Fibroblast of mammary gland (primary cell): Measurements from ENCODE around the gene EFNB3.

Experiments
- DNase-seq: peaks from one replicate; pipeline ENCODE4 v3.0.0-alpha.2; 2010; ENCODE audit warnings: low read depth
- H3K4me3 ChIP-seq: 2 replicates; pipeline ENCODE4 v1.5.1; 2011; ENCODE audit warnings: low read depth, mild to moderate bottlenecking, low read length, moderate library complexity; ENCODE audit not compliant: control insufficient read depth
- TF ChIP-seq, protein P1 (sequence below): conservative IDR thresholded peaks from 2 replicates; pipeline ENCODE4 v1.5.1; 2011; ENCODE audit warnings: low read depth, low read length, inconsistent platforms; ENCODE audit not compliant: control insufficient read depth, insufficient read depth

The EFNB3 gene

DNA sequence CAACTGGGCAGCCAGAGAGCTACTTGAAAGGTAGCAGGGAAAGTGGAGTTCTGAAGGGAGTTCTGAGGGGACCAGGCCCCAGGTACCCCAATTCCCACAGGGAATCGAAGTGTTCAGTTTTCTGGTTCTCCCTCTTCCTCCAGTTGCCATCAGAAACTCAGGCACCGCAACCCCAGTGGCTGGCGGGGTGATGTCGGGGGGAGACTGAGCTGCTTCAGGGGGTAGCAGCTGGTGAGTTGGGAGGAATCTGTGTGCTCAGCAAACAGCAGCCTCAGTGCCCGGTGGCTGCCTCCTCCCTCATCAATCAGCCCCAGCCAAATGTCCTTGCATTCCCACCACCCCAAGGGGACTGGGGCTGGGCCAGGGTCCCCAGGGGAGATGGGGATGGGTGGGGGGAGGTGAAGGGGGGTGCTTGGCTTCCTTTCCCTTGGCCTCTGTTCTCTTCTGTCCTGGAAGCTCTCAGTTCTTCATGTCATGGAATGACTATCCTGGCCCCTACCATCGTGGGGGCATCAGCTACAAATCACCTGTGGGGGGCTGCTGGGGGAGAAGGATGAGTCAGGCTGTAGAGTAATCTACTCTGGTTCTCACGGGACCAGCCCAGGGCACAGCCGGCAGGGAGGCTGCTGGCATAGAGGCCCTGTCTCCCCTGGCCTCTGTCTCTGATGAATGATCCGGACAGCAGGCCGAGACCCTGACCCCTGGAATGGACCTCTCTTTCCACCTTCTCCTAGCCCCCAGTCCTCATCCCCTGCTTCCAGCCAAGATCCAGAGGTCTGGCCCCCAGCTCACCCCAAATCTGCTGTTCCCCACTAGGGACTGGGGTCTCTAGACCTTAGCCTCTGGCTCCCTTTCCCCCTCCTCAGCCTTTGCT, 10.0 kb downstream of the EFNB3 start:
- TF ChIP-seq, protein P1, sequence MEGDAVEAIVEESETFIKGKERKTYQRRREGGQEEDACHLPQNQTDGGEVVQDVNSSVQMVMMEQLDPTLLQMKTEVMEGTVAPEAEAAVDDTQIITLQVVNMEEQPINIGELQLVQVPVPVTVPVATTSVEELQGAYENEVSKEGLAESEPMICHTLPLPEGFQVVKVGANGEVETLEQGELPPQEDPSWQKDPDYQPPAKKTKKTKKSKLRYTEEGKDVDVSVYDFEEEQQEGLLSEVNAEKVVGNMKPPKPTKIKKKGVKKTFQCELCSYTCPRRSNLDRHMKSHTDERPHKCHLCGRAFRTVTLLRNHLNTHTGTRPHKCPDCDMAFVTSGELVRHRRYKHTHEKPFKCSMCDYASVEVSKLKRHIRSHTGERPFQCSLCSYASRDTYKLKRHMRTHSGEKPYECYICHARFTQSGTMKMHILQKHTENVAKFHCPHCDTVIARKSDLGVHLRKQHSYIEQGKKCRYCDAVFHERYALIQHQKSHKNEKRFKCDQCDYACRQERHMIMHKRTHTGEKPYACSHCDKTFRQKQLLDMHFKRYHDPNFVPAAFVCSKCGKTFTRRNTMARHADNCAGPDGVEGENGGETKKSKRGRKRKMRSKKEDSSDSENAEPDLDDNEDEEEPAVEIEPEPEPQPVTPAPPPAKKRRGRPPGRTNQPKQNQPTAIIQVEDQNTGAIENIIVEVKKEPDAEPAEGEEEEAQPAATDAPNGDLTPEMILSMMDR: no peak
- H3K4me3 ChIP-seq: no peak overlapping the region
- DNase-seq: no peak

DNA sequence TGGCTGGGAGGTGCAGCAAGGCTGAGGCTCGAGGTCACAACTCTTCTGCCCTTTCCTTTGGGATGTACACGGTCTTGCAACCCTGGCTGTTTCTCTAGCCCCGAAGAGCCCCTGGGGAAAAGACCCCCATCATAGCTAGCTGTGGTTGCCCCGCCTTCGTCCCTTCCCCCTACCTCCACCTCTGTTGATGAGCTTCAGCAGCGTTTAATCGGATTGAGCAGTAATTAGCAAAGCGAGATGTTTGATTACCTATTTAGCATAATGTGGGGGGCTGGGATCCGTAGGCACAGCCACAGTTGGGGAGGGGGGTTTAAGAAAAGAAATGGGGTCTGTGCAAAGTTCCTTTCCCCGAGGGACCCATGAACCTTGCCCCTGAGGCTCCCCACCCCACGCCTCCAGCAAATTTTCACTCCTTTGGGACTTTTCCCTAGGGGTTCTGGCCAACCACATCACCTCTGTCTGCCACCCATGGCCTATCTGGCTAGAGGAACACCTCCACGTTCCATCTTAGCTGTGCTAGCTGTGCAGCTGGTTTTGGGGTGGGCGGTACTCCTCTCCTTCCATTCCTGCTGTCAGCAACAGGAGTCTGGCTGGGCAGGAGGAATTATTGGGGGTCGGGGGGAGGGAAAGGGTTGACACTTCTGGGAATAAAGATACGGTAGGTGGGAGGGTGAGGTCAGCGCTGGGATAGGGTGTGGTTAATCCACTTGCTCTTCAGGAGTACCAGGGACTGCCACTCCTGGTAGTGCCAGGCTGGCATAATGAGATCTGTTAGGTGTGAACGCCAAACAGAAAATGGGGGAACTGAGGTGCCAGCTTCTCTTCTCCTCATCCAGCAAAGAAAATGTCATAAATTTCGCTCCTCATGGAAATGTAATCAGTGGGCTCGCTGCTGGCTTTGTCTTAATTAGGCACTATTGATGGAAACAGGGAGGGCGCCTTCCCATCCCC, 11.2 kb downstream of the EFNB3 start:
- no peak for DNase-seq
- peak overlapping the region; percentile 62 for H3K4me3 ChIP-seq
- TF ChIP-seq, protein P1: no peak

DNA sequence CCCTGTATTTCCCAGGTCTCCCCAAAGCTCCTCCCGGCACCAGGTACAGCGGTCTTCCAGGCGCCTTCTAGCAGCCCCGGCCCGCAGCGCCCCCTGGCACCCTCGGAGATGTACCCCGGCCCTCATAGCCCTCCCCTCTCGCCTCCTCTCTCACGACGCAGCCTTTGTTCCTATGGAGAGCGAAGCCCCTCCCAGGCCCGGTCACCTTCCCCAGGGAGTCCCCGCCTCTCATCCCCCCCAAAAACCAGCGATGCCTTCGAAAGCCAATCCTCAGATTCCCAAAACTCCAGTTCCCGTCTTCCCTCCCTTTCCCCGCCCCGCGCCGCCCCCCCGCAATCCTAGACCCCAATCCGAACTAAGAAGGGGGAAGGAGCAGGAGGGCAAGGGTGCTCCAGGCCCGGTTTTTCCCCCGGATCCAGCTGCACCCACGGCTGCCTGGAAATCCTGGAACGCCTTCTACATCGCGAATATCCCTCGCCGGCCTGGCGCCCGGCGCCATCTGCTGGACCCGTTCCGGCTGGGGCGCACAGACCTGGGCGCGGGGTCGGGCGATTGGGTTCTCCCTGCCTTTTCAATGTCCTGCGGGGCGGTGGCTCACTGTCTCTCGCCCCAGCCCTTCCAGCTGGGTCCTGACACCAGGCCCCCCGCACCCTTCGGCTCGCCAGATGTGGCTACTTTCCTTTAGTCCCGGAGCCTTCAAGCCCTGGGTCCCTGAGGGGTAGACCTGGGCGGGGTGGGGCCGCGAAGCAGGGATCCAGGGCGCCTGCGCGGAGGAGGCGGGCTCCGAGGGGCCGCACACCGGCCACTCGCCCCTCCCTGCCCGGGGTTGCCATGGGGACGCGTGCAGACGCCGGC, 12.1 kb downstream of the EFNB3 start, which contains the start of gene DNAH2:
Gene DNAH2, plus strand, starts transcription at position 844 of the 855 bp plus-strand sequence. CDS start 1,991 bp downstream, outside the sequence.
- H3K4me3 ChIP-seq: peak within 1 kb of the TSS; percentile 62
- DNase-seq: peak; percentile 84
- TF ChIP-seq, protein P1: peak; percentile 36

DNA sequence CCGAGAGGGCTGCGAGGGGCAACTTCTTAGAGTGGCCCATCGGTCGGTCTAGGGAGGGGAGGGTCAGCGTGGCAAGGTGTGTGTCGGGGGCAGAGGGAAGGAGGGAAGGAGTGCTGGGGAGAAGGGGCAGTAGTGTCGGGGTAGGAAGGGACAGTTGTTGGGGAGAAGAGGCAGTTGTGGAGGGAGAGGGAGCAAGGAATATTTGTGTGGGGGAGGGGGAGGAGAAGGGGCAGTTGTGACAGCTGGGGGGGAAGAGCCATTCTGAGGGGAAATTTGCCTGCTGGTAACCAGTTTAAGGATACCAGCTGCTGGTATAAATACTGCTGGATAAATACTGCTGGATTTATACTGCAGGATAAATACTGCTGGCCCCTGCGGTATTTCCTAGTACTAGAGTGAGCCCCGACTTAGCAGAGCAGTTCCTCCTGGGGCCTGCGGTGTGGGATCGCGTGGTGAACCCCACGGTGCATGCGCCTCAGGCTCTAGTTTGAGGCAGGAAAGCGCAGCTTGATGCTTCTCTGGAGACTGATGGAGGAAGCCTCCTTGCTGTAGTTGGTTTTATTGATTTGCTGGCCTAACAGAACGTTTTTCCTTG, 12.9 kb downstream of the EFNB3 start:
- no peak for DNase-seq
- peak overlapping the region; percentile 62 for H3K4me3 ChIP-seq
- TF ChIP-seq, protein P1: no peak

DNA sequence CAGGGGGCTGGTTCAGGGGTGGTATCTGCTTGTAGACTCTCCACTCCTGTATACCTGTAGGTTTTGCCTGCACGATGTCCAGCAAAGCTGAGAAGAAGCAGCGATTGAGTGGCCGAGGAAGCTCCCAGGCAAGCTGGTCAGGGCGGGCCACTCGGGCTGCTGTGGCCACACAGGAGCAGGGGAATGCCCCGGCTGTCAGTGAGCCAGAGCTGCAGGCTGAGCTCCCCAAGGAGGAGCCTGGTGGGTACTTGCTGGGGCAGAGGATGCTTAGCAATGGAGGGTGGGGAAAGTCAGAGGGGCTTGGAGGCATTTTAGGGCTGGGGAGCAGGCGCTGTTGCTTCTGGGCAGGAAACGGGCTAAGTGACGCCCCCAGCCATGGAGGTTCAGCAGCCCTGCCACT, 14.7 kb downstream of the EFNB3 start:
- TF ChIP-seq, protein P1: no peak
- no peak for DNase-seq

More for the DNA sequence above, 14.7 kb downstream of the EFNB3 start:
- H3K4me3 ChIP-seq: no peak overlapping the region
